Globus pallidus (tissue), 1 donor: ENCODE results near the gene URB1.
"Not testable (repeated sequence)": the region's sequence is repeated elsewhere in the genome, so short reads cannot be mapped to it uniquely, and the experiment has no call there.

Experiments used
- DNase-seq: peaks from one replicate; pipeline ENCODE4 v3.0.0-alpha.2; 2015; ENCODE audit warnings: low spot score

The URB1 gene

GRCh38 chr21:32371913-32372314, 20.9 kb downstream of the URB1 start:
- DNase-seq = no peak

- DNase-seq = no peak
Observed at GRCh38 chr21:32370998-32371766, 21.6 kb downstream of the URB1 start.

GRCh38 chr21:32368961-32369360, 23.9 kb downstream of the URB1 start:
- DNase-seq = not testable (repeated sequence)

- DNase-seq = no peak
Observed at GRCh38 chr21:32368386-32368785, 24.4 kb downstream of the URB1 start.

- no peak for DNase-seq
Observed at GRCh38 chr21:32367158-32367557, 25.7 kb downstream of the URB1 start.

- no peak for DNase-seq
Observed at GRCh38 chr21:32366191-32366590, 26.6 kb downstream of the URB1 start.

GRCh38 chr21:32364796-32365195, 28.0 kb downstream of the URB1 start:
- DNase-seq = no peak

- peak; percentile 50 for DNase-seq
Observed at GRCh38 chr21:32364387-32364786, 28.4 kb downstream of the URB1 start.

GRCh38 chr21:32360401-32360975, 32.3 kb downstream of the URB1 start:
- DNase-seq = no peak

GRCh38 chr21:32359719-32360260, 33.0 kb downstream of the URB1 start:
- no peak for DNase-seq

- no peak for DNase-seq
Observed at GRCh38 chr21:32356874-32357395, 35.9 kb downstream of the URB1 start.

- no peak for DNase-seq
Observed at GRCh38 chr21:32353002-32353711, 39.7 kb downstream of the URB1 start.

GRCh38 chr21:32352526-32352925, 40.3 kb downstream of the URB1 start:
- DNase-seq = no peak

- DNase-seq = no peak
Observed at GRCh38 chr21:32351428-32351827, 41.4 kb downstream of the URB1 start.

GRCh38 chr21:32350981-32351380, 41.8 kb downstream of the URB1 start:
- no peak for DNase-seq

GRCh38 chr21:32350211-32350980, 42.4 kb downstream of the URB1 start:
- no peak for DNase-seq

- no peak for DNase-seq
Observed at GRCh38 chr21:32349333-32349944, 43.4 kb downstream of the URB1 start.

GRCh38 chr21:32348604-32349332, 44.0 kb downstream of the URB1 start:
- DNase-seq = no peak

GRCh38 chr21:32347977-32348376, 44.8 kb downstream of the URB1 start:
- no peak for DNase-seq

- DNase-seq = no peak
Observed at GRCh38 chr21:32347351-32347750, 45.5 kb downstream of the URB1 start.

GRCh38 chr21:32346951-32347350, 45.9 kb downstream of the URB1 start:
- DNase-seq = no peak
